GM19467 (cell line): ENCODE measurements around the gene FBXO24.
A peak's percentile ranks its signal among the peaks of the same experiment; 100 is the strongest.

Source experiments
- ATAC-seq: cut with Tn5 transposase; IDR thresholded peaks from one replicate; pipeline ENCODE4 v1.9.1; 2021; ENCODE audit warnings: mild to moderate bottlenecking, moderate library complexity; ENCODE audit not compliant: unreplicated experiment

FBXO24 gene

GRCh38 chr7:100614308-100614861, 28.3 kb downstream of the FBXO24 start:
- ATAC-seq, result no peak

DNA sequence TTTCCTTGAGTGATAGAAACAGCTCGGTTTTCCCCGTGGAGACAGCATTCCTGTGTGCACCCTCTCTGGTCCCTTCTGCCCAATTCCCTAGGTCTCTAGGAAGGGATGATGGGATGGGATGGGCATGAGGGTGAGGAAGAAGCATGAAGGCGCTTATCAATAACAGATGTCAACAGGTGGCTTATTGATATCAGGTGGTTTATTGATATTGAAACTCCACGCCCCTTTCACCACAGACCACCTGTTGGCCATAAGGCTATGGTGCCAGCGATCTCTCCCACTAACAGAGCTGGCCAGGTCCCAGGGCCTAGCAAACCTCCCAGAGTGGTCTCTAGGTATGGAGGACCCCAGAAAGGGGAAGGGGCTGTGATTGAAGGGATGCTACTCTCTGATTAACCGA, 34.1 kb downstream of the FBXO24 start:
- ATAC-seq, result no peak

DNA sequence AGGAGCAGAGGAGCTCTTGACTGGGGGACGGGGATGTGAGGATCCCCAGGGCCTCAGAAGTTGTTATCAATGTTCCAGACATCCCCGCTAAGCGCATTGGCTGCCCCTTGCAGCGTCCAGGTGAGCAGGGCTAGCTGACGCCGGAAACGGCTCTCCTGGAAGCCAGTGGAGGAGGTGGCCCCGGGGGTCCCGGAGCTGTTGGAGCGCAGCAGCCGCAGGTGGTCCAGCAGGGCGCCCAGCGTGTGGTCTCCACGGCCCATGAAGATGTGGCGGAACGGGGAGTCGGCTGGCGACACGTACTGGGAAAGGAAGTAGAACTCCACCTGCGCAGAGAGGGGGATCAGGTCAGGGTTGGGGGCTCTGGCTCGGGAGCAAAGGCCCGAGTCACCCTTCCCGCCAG, 34.7 kb downstream of the FBXO24 start:
- ATAC-seq, result no peak

DNA sequence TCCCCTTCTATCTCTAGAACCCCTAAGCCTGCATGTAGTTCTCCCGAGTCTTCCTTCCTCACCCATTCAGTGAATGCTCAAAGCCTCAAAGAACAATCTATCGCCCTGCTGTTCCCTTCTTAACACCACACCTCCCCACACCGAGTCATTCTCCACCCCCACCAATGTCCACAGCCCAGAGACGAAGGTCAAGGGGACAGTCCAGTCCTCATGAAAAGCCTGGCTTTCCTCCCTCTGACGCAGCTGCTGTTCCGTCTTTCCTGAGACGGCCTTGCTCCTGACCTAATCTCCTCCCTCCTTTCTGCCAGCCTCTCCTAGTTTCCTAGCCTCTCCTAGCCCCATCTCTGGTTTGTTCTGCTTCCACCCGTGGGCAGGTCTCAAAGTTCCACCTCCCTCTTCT, 35.4 kb downstream of the FBXO24 start:
- no peak for ATAC-seq

GRCh38 chr7:100623951-100624824, 38.1 kb downstream of the FBXO24 start:
- ATAC-seq, result no peak

GRCh38 chr7:100626055-100626454, 39.9 kb downstream of the FBXO24 start:
- ATAC-seq, result no peak

GRCh38 chr7:100626530-100627237, 40.6 kb downstream of the FBXO24 start:
- peak; percentile 57 for ATAC-seq

- ATAC-seq, result no peak
Observed at GRCh38 chr7:100627238-100627549, 41.1 kb downstream of the FBXO24 start.

DNA sequence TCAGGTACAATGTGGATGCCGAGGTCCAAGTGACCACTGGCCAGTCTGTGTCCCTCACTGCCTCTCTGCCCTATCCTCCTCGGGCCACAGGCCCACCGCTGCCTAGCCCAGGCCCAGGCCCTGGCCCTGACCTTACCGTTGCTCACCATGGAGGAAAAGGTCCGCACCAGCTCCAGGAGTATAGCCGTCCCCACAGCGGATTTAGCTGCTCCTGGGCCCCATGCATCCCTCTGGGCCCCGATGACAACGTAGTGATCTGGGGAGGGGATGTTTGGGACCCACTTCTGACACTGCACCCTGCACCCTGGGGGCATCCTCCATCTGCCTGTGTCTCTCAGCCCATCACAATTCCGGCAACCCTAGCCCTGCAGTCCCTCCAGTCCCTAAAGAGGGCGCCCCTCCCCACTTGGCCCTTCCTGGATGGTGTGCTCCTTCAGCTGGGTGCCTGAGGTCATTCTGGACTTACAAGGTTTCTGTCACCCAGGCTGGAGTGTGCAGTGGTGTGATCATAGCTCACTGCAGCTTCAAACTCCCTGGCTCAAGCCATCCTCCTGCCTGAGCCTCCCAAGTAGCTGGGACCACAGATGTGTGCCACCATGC, 43.1 kb downstream of the FBXO24 start:
- ATAC-seq, result no peak

GRCh38 chr7:100630066-100630465, 43.9 kb downstream of the FBXO24 start:
- no peak for ATAC-seq

GRCh38 chr7:100632951-100633717, 47.0 kb downstream of the FBXO24 start:
- no peak for ATAC-seq

- ATAC-seq, result no peak
Observed at GRCh38 chr7:100639995-100640516, 53.9 kb downstream of the FBXO24 start.

DNA sequence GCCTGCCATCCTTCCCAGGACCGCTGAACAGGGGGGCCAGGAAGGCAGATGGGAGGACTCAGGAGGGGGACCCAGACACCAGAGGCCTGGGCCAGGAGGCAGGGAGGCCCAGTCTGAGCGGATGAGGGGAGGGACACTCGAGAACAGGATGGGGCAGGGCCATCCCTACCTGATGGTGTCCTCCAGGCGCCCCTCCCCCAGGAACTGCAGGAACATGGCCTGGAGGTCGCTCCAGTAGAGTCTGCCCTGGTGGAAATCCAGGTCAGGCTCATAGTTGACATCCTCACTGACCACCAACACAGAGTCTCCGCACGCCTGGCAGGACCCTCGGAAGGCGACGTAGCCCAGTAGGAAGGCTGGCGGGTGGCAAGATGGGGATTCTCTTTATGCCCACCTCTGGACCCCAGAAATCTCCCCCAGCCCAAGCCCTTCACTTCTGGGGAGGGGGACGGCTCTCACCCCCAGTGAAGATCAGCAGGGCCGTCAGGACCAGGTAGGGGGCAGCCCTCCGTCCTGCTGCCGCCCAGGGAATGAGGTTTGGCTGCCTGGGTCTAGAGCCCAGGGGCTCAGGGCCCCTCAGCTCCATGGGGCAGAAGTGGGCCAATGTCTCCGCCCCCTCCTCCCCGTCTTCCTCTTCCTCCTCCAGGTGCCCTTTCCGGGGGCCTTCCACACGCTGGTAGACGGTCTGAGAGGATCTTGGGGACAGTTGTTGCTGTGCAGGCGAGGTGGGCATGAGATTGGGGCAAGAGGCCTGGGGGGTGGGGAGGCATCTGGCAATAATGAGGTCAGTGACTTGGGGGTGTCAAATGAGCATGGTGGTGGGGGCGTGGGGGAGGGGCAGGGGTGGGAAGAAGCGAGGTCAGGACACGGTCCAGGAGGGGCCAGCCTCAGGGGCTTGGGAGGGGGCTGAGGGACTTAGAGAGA, 54.7 kb downstream of the FBXO24 start:
- ATAC-seq, result no peak

DNA sequence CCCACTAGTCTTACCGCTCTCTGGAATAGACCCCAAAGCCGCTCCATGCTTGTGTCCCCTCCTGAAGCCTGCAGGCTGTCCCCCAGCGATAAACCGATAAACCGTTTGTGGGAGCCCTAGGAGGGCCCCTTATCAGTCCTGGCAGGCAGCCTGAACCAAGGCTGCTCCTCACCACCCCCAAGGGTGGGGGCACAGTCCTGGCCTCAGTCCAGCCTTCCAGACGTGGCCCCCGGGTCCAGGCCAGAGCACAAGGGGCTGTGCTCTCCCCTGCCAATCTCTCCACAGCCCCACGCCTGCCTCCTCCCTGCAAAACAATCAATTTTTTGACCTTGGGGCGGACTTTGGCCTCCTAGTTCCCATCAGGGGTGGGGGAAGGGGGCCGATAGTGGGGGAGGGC, 55.3 kb downstream of the FBXO24 start, which contains the start of gene TFR2:
TFR2 (minus strand) TSS at position 90 of the 397 bp plus-strand sequence; CDS start at position 47, 43 bp downstream.
- no peak for ATAC-seq

GRCh38 chr7:100641860-100642533, 55.9 kb downstream of the FBXO24 start:
- no peak for ATAC-seq

DNA sequence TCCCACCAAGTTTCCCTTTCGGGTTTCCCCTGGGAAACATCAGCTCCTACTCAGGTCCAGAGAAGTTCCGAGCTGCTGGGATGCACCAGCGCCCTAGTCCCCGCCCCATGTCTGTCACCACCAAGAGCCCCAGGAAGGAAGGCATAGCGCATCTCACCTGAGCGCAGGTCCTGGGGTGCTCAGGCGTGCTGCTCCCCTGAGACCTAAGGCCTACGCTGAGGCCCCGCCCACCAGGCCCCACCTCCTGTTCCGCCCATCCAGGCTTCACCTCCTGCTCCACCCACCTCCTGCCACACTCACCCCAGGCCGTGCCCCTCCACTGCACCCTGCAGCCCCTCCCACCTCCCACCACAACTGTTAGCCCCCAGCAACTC, 56.4 kb downstream of the FBXO24 start:
- ATAC-seq, result no peak

DNA sequence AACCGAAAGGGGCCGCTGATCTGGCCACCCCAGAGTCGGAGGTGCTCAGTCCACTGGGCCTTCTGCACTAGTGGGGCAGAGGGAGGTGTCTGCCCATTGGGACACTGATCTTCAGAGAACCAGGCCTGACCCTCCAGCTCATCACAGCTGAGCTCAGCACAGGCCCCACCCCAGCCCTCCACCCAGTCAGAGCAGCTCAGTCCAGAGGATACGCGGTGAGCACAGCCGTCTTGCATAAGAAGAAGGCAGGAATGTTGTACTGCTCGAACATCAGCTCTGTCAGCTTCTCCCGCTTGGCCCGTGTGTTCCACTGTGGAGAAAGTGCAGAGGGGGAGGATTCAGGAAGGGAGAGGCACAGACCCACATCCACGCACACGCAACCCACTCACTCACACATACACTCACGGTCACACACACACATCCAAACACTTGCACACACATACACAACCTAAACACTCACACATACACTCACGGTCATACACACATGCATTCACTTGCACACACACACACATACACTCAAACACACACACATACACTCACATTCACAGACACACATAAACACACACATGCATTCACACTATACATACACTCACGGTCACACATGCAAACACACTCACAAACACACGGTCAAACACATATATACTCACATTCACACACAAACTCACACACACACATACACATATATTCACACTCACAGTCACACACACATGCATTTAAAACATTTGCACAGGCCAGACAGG, 63.9 kb downstream of the FBXO24 start:
- ATAC-seq, result no peak
